GM23248 (cell line): ENCODE measurements around the gene EIF4A2.

Experiments
- EZH2 ChIP-seq: fragments of 200-600 bp; sonication (generic); IDR thresholded peaks from 2 replicates; pipeline ENCODE4 v1.6.1; 2018; ENCODE audit warnings: antibody characterized with exemption, mild to moderate bottlenecking; ENCODE audit not compliant: insufficient read depth, poor library complexity, severe bottlenecking
- EZH2phosphoT487 ChIP-seq: fragments of 200-600 bp; sonication (generic); IDR thresholded peaks from 2 replicates; pipeline ENCODE4 v1.6.1; 2018; ENCODE audit warnings: antibody characterized with exemption, moderate library complexity, mild to moderate bottlenecking, low read depth; ENCODE audit not compliant: insufficient read depth

DNA sequence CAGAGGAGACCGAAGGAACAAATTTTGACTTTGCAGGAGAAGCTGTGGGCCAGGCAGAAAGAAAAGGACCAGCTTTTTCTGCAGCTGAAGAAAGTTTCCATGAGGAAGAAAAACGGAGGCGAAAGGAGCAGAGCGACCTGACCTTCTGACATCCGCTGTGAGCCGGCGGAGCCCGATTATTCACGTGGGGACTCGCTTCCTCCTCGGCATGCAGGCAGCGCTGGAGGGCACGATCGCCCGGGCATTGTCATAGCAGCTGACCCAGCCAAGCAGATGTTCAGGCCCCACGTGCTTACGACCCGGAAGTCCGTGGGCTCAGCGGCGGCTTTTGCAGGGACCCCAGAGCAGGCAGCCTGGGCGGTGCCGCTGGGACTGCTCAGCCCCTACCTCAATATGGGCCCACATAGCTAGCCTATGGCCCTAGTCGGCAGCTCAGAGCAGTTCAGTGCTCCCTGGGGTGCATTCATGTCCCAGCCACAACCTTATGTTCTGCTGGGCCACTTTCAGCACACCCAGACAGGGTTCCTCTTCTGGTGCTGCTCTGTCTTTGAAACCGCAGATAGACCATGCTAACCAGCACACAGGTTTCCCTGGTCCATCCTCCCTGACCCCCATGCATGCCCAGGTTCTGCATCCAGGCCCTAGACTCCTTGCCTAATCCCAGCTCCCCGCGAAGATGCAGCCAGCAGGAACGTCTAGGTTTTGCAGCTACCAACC is 10.5 kb upstream of the EIF4A2 start:
- no peak for TF ChIP-seq EZH2
- TF ChIP-seq EZH2phosphoT487 = no peak
